ENCODE data around the gene PPIL1.

The PPIL1 gene

DNA sequence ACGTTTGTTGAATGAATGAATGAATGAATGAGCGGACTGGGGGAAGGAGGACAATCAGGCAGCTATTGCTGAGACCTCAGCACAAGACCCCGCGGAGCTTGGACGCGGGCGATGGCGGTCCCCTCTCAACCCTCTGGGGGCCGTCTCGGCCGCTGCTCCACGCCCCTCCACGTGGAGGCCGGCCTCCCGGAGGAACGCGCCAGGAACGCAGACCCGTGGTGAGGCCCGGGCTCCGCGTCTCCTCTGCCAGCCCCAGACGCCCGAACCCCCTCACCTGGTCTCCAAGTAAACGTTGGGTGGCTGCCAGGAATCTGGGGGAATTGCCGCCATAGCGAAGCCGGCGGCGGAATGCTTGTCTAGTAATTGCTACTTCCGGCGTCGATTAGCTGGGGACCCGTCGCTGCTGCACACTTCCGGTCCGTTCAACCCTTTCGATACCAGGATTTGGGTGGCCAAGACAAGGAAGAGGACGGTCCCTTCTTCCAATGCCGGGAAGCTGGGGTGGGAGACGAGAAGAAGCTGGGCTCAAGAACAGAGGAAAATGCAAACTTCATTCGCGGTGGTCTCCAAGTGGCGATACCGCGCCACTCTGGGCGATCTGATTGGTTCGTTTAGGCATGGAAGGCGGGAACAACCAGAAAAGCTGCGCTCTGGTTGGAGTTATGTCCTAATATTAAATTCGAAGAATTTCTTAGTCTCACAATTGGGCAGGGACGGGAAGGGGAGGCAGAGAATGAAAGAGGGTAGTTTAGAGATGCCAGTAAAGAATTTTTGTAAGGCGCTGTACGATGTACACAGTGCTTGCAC, at the start of gene PPIL1:
PPIL1 (minus strand) TSS at position 361 of the 807 bp plus-strand sequence; CDS start at position 330, 31 bp downstream.
- H3K4me1 ChIP-seq (ENCODE audit: control insufficient read depth, insufficient read depth, low read length), result no peaks in the 10 kb centered on the region
- POLR2A ChIA-PET, result interaction anchor here (0.7 to 3.8 kb wide), 27 partner anchors 8 to 347 kb away, joined by 3 to 35 read pairs (median 5); partner anchors contain the start of genes C6orf89, CDKN1A and MTCH1
- no peaks in the 10 kb centered on the region for H3K9me3 ChIP-seq (ENCODE audit: control insufficient read depth, insufficient read depth, low read depth, low read length)
- peak within 1 kb of the TSS; percentile 99 for H3K27ac ChIP-seq (ENCODE audit: extremely low read depth, low read depth, low read length)
- peaks cover 21 to 31% of the 10 kb centered on the region in 2 experiments for H3K36me3 ChIP-seq (ENCODE audit: control insufficient read depth in 2 of 2, insufficient read depth in 1 of 2, low read length in 2 of 2)
- CTCF ChIA-PET, result interaction anchor here (0.6 to 16.0 kb wide), 20 partner anchors 10 to 793 kb away, joined by 3 to 216 read pairs (median 4); partner anchors contain the start of gene C6orf89
- H3K4me3 ChIP-seq (ENCODE audit: low read depth, low read length), result peak within 1 kb of the TSS; percentile 86
- TF ChIP-seq ZNF473 (tag by site-specific recombination; IDR thresholded peaks at IDR 0.05), result no peak
- TF ChIP-seq, protein P1, sequence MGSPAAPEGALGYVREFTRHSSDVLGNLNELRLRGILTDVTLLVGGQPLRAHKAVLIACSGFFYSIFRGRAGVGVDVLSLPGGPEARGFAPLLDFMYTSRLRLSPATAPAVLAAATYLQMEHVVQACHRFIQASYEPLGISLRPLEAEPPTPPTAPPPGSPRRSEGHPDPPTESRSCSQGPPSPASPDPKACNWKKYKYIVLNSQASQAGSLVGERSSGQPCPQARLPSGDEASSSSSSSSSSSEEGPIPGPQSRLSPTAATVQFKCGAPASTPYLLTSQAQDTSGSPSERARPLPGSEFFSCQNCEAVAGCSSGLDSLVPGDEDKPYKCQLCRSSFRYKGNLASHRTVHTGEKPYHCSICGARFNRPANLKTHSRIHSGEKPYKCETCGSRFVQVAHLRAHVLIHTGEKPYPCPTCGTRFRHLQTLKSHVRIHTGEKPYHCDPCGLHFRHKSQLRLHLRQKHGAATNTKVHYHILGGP (tag by site-specific recombination; IDR thresholded peaks at IDR 0.05), result peak; percentile 46; the same call in 1 of the 2 replicates
- peak; percentile 69 for TF ChIP-seq ZBTB8A (tag by site-specific recombination; IDR thresholded peaks at IDR 0.05)
- TF ChIP-seq ZNF707 (tag by site-specific recombination; IDR thresholded peaks at IDR 0.05), result no peak
- TF ChIP-seq ZNF248 (tag by site-specific recombination; IDR thresholded peaks at IDR 0.05), result no peak
- TF ChIP-seq, protein P2, sequence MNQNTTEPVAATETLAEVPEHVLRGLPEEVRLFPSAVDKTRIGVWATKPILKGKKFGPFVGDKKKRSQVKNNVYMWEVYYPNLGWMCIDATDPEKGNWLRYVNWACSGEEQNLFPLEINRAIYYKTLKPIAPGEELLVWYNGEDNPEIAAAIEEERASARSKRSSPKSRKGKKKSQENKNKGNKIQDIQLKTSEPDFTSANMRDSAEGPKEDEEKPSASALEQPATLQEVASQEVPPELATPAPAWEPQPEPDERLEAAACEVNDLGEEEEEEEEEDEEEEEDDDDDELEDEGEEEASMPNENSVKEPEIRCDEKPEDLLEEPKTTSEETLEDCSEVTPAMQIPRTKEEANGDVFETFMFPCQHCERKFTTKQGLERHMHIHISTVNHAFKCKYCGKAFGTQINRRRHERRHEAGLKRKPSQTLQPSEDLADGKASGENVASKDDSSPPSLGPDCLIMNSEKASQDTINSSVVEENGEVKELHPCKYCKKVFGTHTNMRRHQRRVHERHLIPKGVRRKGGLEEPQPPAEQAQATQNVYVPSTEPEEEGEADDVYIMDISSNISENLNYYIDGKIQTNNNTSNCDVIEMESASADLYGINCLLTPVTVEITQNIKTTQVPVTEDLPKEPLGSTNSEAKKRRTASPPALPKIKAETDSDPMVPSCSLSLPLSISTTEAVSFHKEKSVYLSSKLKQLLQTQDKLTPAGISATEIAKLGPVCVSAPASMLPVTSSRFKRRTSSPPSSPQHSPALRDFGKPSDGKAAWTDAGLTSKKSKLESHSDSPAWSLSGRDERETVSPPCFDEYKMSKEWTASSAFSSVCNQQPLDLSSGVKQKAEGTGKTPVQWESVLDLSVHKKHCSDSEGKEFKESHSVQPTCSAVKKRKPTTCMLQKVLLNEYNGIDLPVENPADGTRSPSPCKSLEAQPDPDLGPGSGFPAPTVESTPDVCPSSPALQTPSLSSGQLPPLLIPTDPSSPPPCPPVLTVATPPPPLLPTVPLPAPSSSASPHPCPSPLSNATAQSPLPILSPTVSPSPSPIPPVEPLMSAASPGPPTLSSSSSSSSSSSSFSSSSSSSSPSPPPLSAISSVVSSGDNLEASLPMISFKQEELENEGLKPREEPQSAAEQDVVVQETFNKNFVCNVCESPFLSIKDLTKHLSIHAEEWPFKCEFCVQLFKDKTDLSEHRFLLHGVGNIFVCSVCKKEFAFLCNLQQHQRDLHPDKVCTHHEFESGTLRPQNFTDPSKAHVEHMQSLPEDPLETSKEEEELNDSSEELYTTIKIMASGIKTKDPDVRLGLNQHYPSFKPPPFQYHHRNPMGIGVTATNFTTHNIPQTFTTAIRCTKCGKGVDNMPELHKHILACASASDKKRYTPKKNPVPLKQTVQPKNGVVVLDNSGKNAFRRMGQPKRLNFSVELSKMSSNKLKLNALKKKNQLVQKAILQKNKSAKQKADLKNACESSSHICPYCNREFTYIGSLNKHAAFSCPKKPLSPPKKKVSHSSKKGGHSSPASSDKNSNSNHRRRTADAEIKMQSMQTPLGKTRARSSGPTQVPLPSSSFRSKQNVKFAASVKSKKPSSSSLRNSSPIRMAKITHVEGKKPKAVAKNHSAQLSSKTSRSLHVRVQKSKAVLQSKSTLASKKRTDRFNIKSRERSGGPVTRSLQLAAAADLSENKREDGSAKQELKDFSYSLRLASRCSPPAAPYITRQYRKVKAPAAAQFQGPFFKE (tag by site-specific recombination; IDR thresholded peaks at IDR 0.05; ENCODE audit: borderline replicate concordance), result no peak
- TF ChIP-seq ZNF701 (tag by site-specific recombination; IDR thresholded peaks at IDR 0.05), result no peak
- peak; percentile 97 for TF ChIP-seq YY1 (tag by site-specific recombination; IDR thresholded peaks at IDR 0.05)
- TF ChIP-seq ZNF37A (tag by site-specific recombination; IDR thresholded peaks at IDR 0.05), result no peak
- TF ChIP-seq ZNF140 (tag by site-specific recombination; IDR thresholded peaks at IDR 0.05), result no peak
- peak; percentile 69; the same call in 1 of the 2 replicates for TF ChIP-seq ZNF664 (tag by site-specific recombination; IDR thresholded peaks at IDR 0.05)
- no peak for TF ChIP-seq EGR2 (tag by site-specific recombination; IDR thresholded peaks at IDR 0.05; ENCODE audit: low read depth)
- no peak for TF ChIP-seq ZNF239 (tag by site-specific recombination; IDR thresholded peaks at IDR 0.05)
- TF ChIP-seq, protein P3, sequence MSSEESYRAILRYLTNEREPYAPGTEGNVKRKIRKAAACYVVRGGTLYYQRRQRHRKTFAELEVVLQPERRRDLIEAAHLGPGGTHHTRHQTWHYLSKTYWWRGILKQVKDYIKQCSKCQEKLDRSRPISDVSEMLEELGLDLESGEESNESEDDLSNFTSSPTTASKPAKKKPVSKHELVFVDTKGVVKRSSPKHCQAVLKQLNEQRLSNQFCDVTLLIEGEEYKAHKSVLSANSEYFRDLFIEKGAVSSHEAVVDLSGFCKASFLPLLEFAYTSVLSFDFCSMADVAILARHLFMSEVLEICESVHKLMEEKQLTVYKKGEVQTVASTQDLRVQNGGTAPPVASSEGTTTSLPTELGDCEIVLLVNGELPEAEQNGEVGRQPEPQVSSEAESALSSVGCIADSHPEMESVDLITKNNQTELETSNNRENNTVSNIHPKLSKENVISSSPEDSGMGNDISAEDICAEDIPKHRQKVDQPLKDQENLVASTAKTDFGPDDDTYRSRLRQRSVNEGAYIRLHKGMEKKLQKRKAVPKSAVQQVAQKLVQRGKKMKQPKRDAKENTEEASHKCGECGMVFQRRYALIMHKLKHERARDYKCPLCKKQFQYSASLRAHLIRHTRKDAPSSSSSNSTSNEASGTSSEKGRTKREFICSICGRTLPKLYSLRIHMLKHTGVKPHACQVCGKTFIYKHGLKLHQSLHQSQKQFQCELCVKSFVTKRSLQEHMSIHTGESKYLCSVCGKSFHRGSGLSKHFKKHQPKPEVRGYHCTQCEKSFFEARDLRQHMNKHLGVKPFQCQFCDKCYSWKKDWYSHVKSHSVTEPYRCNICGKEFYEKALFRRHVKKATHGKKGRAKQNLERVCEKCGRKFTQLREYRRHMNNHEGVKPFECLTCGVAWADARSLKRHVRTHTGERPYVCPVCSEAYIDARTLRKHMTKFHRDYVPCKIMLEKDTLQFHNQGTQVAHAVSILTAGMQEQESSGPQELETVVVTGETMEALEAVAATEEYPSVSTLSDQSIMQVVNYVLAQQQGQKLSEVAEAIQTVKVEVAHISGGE (tag by site-specific recombination; conservative IDR thresholded peaks at IDR 0.05; ENCODE audit: low read depth), result peak; percentile 99
- no peak for TF ChIP-seq ZNF302 (tag by site-specific recombination; IDR thresholded peaks at IDR 0.05; ENCODE audit: low read depth)
- TF ChIP-seq, protein P4, sequence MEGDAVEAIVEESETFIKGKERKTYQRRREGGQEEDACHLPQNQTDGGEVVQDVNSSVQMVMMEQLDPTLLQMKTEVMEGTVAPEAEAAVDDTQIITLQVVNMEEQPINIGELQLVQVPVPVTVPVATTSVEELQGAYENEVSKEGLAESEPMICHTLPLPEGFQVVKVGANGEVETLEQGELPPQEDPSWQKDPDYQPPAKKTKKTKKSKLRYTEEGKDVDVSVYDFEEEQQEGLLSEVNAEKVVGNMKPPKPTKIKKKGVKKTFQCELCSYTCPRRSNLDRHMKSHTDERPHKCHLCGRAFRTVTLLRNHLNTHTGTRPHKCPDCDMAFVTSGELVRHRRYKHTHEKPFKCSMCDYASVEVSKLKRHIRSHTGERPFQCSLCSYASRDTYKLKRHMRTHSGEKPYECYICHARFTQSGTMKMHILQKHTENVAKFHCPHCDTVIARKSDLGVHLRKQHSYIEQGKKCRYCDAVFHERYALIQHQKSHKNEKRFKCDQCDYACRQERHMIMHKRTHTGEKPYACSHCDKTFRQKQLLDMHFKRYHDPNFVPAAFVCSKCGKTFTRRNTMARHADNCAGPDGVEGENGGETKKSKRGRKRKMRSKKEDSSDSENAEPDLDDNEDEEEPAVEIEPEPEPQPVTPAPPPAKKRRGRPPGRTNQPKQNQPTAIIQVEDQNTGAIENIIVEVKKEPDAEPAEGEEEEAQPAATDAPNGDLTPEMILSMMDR (tag by site-specific recombination; IDR thresholded peaks at IDR 0.05), result peak; percentile 74
- TF ChIP-seq ZFP3 (tag by site-specific recombination; IDR thresholded peaks at IDR 0.05; ENCODE audit: low read depth), result no peak
- TF ChIP-seq ZNF747 (tag by site-specific recombination; IDR thresholded peaks at IDR 0.05), result no peak
- TF ChIP-seq ZNF404 (tag by site-specific recombination; IDR thresholded peaks at IDR 0.05), result no peak
- TF ChIP-seq ZNF837 (tag by site-specific recombination; IDR thresholded peaks at IDR 0.05), result no peak
- peak; percentile 75 for TF ChIP-seq ZNF121 (tag by site-specific recombination; IDR thresholded peaks at IDR 0.05)
- TF ChIP-seq ZNF114 (tag by site-specific recombination; IDR thresholded peaks at IDR 0.05), result no peak
- TF ChIP-seq MYNN (tag by site-specific recombination; IDR thresholded peaks at IDR 0.05; ENCODE audit: borderline replicate concordance), result no peak
- peak; percentile 99 for TF ChIP-seq ZNF501 (tag by site-specific recombination; IDR thresholded peaks at IDR 0.05)
- peak; percentile 97 for TF ChIP-seq ZSCAN30 (tag by site-specific recombination; IDR thresholded peaks at IDR 0.05)
- TF ChIP-seq ZNF670 (tag by site-specific recombination; IDR thresholded peaks at IDR 0.05; ENCODE audit: low read depth), result no peak

All from HEK293 (cell line).